GM19468 (cell line): ENCODE measurements around the gene RAD23B.

Experiments used
- ATAC-seq: cut with Tn5 transposase; IDR thresholded peaks from one replicate; pipeline ENCODE4 v1.9.1; 2021; ENCODE audit warnings: mild to moderate bottlenecking, moderate library complexity, moderate number of reproducible peaks; ENCODE audit not compliant: unreplicated experiment; ENCODE audit errors: extremely low read depth

RAD23B gene

GRCh38 chr9:107363516-107364152, 80.6 kb downstream of the RAD23B start:
- no peak for ATAC-seq

- no peak for ATAC-seq
These were observed 84.8 kb downstream of the RAD23B start for GRCh38 chr9:107367727-107368502.

GRCh38 chr9:107368696-107369095, 85.6 kb downstream of the RAD23B start:
- no peak for ATAC-seq

GRCh38 chr9:107373809-107374208, 90.7 kb downstream of the RAD23B start:
- ATAC-seq = no peak

- ATAC-seq = no peak
These were observed 91.9 kb downstream of the RAD23B start for GRCh38 chr9:107375001-107375400.

- ATAC-seq = no peak
These were observed 92.7 kb downstream of the RAD23B start for GRCh38 chr9:107375651-107376369.

GRCh38 chr9:107378006-107378405, 94.9 kb downstream of the RAD23B start:
- ATAC-seq = no peak
